Body of pancreas (tissue), 4 donors: Measurements from ENCODE around the gene ZNF329. TPM values are rescaled to one million over a fixed set of nuclear protein-coding genes. Genes with fewer than 3 reads are reported as not detected.

Experiments
- ATAC-seq: fragments of 150-250 bp; one replicate; pipeline ENCODE4 v1.9.1; 2016
- DNase-seq, 4 donors: peaks; one replicate each; pipeline ENCODE4 v3.0.0-alpha.2; 2019
- H3K27ac ChIP-seq, 4 donors: fragments of 200-600 bp; sonication (generic); 1 replicate in 3 of 4; 2 replicates in 1 of 4; pipeline versions ENCODE4 v1.5.1 to v1.6.1; 2016 to 2019; ENCODE audit warnings: mild to moderate bottlenecking in 1 of 4, mixed read lengths in 1 of 4, moderate library complexity in 1 of 4
- H3K27me3 ChIP-seq, 2 donors: fragments of 200-600 bp; sonication (generic); one replicate each; pipeline ENCODE4 v1.6.0; 2016; ENCODE audit warnings: mild to moderate bottlenecking in 1 of 2
- H3K36me3 ChIP-seq, 2 donors: fragments of 200-600 bp; sonication (generic); replicated peaks in 1 of 2; 2 replicates each; pipeline ENCODE4 v1.5.1; 2016; ENCODE audit warnings: low read depth in 2 of 2; ENCODE audit not compliant: insufficient read depth in 1 of 2
- H3K4me1 ChIP-seq: fragments of 200-600 bp; sonication (generic); one replicate; pipeline ENCODE4 v1.6.0; 2016
- H3K4me3 ChIP-seq, 2 donors: fragments of 200-600 bp; sonication (generic); 1 replicate in 1 of 2; 2 replicates in 1 of 2; pipeline ENCODE4 v1.5.1; 2016 to 2019
- H3K9me3 ChIP-seq, 3 donors: fragments of 200-600 bp; sonication (generic); 1 replicate in 2 of 3; 2 replicates in 1 of 3; pipeline ENCODE4 v1.5.1; 2016
- POLR2A ChIP-seq, 3 donors: fragments of 450-650 bp; IDR thresholded peaks; one replicate each; pipeline ENCODE4 v1.6.1; 2016; ENCODE audit warnings: antibody characterized with exemption in 3 of 3, mild to moderate bottlenecking in 2 of 3
- WGBS, 2 donors: methylation state at CpG; one replicate each; pipeline ENCODE4 v1.1.5; 2017; 5-methylcytosine and 5-hydroxymethylcytosine counted together
- intact Hi-C: fragments of 100-400 bp; cut with DNase I; formaldehyde crosslinking; loops from one replicate; pipeline ENCODE4 v1.15.1; 2023
- total RNA-seq, 2 donors: library from RNA; depleted of rRNA; stranded (reverse); fragments of >200 nt; gene quantifications; one replicate each; pipeline ENCODE4 v1.1.0, GENCODE V29; 2016
- TF ChIP-seq, protein P1 (sequence below), 7 experiments: fragments of 450-650 bp in 4 of 7; fragments of 200-600 bp in 3 of 7; sonication (generic) in 3 of 7; IDR thresholded peaks; one replicate each; pipeline ENCODE4 v1.5.1; 2016 to 2019; ENCODE audit warnings: antibody characterized with exemption in 7 of 7

ZNF329 gene
- total RNA-seq, result 1 to 10 TPM; 2.6 to 4.6 TPM

DNA sequence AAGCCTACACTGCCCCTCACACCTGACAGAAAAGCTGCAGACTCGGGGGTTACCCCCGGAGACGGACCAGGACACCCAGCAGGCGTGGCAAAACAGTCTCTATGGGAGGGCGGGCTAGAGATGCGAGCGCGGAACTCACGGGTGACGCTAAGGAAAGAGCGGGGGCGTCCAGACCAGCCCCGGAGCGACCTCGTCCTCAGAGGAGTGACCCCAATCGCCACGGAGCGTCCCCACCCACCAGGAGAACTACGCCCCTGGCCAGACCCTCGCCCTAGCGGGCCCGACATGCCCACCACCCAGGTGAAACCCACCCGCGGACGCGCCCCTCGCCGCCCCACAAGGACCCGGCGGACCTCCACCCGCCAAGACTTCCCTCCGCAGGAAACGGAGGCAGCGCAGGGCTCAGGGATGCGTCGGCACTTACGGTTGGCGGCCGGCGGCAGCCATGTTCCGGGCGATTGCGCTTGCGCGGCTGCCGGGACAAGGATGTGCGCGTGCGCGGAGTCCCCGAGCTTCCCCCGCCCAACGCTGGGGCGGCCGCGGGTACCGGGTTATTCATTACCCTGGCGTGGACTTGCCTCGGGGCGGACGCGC is at the start of gene ZNF329:
Gene ZNF329 (minus strand): TSS at position 462 of the 594 bp plus-strand sequence. CDS start 21,286 bp downstream, outside the sequence.
- DNase-seq, result peak; percentile 82 to 91 (median 88)
- H3K36me3 ChIP-seq, result no peaks in the 10 kb centered on the region
- intact Hi-C loops, result no loop called here
- TF ChIP-seq POLR2A (IDR thresholded peaks at IDR 0.05), result peak in 2 of 3 donors; percentile 58 to 69
- TF ChIP-seq, protein P1, sequence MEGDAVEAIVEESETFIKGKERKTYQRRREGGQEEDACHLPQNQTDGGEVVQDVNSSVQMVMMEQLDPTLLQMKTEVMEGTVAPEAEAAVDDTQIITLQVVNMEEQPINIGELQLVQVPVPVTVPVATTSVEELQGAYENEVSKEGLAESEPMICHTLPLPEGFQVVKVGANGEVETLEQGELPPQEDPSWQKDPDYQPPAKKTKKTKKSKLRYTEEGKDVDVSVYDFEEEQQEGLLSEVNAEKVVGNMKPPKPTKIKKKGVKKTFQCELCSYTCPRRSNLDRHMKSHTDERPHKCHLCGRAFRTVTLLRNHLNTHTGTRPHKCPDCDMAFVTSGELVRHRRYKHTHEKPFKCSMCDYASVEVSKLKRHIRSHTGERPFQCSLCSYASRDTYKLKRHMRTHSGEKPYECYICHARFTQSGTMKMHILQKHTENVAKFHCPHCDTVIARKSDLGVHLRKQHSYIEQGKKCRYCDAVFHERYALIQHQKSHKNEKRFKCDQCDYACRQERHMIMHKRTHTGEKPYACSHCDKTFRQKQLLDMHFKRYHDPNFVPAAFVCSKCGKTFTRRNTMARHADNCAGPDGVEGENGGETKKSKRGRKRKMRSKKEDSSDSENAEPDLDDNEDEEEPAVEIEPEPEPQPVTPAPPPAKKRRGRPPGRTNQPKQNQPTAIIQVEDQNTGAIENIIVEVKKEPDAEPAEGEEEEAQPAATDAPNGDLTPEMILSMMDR (IDR thresholded peaks at IDR 0.05), result peak in 3 of 7 experiments; percentile 4 to 27 (median 18)
- H3K4me3 ChIP-seq, result peak within 1 kb of the TSS; percentile 53 to 83
- H3K4me1 ChIP-seq, result peaks cover 34% of the 10 kb centered on the region
- H3K9me3 ChIP-seq, result peaks cover 0 to 15% (median 0%) of the 10 kb centered on the region in 3 donors
- H3K27me3 ChIP-seq, result no peaks in the 10 kb centered on the region
- peak within 1 kb of the TSS in 3 of 4 donors; percentile 68 to 79 (median 71) for H3K27ac ChIP-seq
- ATAC-seq, result peak; percentile 75
- 0 to 2% methylated on average over 13 to 61 of the region's 62 CpGs for WGBS, 2 donors

DNA sequence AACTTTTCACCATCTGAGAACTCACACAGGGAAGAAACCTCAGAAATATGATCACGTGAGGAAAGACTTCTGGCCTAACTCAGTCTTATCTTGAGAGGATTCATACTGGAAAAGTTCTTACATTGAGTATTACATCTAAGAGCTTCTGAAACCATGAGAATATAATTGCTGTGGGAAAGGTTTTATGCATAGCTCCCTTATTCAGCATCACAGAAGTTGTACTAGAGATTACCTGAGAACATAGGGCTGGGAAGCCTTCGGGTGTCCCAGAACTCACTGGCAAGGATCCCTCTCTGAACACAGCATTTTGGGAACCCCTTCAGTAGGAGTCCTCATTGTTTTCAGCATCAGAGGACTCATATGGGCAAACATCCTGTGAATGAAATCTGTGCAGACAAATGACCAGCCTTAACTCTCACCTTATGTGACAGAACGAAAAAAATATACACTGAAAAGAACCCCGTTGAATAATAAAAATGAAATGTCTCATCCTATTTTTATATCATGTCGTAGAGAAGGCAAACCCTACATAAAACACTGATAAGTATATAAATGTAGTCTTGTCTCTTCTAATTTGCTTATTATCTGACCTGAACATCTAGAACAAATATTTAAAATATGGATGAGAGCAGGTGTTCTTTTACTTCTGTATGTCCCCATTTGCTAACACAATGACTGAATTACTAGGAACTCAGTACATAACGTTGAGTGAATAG is 46.5 kb upstream of the ZNF329 start:
- no peak for DNase-seq
- Histone ChIP-seq H3K4me3 (no peak overlapping the region), H3K4me1 (no peaks in the 10 kb centered on the region), H3K27me3 (no peaks in the 10 kb centered on the region), H3K27ac (no peak overlapping the region), H3K36me3 (peaks cover 25 to 57% of the 10 kb centered on the region in 2 donors), H3K9me3 (peaks cover 0 to 95% (median 17%) of the 10 kb centered on the region in 3 donors)
- ATAC-seq, result no peak
- 64 to 94% methylated on average over 6 of the region's 6 CpGs for WGBS, 2 donors
- TF ChIP-seq POLR2A (IDR thresholded peaks at IDR 0.05), result no peak
- TF ChIP-seq, protein P1 (IDR thresholded peaks at IDR 0.05), result no peak
- intact Hi-C loops, result no loop called here

DNA sequence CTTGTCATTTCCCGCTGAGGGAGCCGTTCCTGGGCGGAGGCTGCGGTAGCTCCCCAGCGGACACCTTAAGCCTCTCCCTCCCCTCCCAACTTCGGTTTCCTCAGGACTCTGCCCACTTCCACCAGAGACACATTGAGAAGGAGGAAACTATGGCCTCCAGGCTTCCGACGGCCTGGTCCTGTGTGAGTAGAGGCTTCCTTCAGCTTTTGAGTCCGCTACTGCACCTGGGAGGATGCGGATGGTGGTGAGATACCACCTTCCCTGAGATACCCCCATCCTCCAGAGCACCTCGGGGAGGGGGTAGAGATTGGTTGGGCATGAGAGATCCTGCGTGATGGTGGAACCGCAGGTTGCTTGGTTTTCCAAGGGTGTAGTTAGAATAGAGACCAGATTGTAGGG is 33.2 kb upstream of the ZNF329 start:
- H3K36me3 ChIP-seq, result peaks cover 7 to 20% of the 10 kb centered on the region in 2 donors
- ATAC-seq (no peak), DNase-seq (no peak)
- TF ChIP-seq, protein P1 (IDR thresholded peaks at IDR 0.05), result no peak
- TF ChIP-seq POLR2A (IDR thresholded peaks at IDR 0.05), result no peak
- H3K4me1 ChIP-seq, result peaks cover 19% of the 10 kb centered on the region
- WGBS, 2 donors, result 14 to 18% methylated on average over 9 to 13 of the region's 13 CpGs
- peak overlapping the region; percentile 80 to 99 (median 95) for H3K27ac ChIP-seq
- H3K4me3 ChIP-seq, result peak overlapping the region; percentile 9 to 93
- intact Hi-C loops, result no loop called here
- H3K27me3 ChIP-seq, result no peaks in the 10 kb centered on the region
- H3K9me3 ChIP-seq, result peaks cover 0 to 68% (median 2%) of the 10 kb centered on the region in 3 donors

DNA sequence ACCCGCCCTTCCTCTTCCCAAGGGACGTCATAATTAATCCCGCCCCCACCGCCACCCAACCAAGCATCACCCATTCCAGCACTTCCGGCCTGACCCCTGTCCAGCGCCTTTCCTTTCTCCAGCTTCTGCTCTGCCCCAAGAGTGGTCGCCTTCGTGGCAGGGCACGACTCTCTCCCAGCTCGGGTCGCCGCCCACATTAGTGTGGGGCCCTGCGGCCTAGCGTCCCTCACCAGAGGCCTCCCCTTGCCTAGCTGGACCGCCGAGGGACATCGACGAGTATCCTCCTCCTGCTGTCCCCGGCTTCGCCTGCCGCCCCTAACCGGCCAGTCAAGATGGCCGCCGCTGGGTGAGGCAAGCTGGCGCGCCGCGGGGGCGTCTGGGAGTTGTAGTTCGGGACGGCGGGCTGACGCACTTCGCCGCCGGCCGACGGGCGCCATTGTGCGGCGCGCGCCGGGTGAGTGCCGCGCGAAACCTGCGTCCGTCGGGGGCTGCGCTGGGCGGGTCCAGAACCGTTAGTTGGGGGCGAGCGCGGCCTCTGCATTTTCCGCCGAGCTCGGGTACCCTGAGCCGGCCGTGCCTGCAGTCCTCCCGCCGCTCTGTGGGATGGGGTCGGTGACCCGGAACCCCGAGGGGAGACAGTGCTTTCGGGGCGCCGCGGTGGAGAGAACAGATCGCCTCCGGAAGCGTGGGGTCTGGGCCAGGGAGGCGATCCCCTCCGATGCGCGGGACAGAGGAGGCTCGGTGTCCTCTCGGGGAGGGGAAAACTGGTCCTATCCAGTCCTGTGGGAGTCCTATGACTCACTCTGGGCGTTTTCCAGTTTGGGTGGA is 32.6 kb upstream of the ZNF329 start, which contains the start of gene ZNF274:
Gene ZNF274 (plus strand): TSS at position 73 of the 828 bp plus-strand sequence. CDS start 905 bp downstream, outside the sequence.
- H3K4me3 ChIP-seq, result peak within 1 kb of the TSS; percentile 49 to 93
- intact Hi-C loops, result no loop called here
- no peaks in the 10 kb centered on the region for H3K27me3 ChIP-seq
- peak within 1 kb of the TSS; percentile 80 to 99 (median 95) for H3K27ac ChIP-seq
- peaks cover 0 to 69% (median 2%) of the 10 kb centered on the region in 3 donors for H3K9me3 ChIP-seq
- peak; percentile 95 for ATAC-seq
- WGBS, 2 donors, result 1 to 2% methylated on average over 11 to 77 of the region's 80 CpGs
- DNase-seq, result peak; percentile 93 to 94 (median 93)
- peaks cover 19% of the 10 kb centered on the region for H3K4me1 ChIP-seq
- TF ChIP-seq POLR2A (IDR thresholded peaks at IDR 0.05), result peak; percentile 82 to 85 (median 84)
- TF ChIP-seq, protein P1 (IDR thresholded peaks at IDR 0.05), result no peak
- peaks cover 9 to 18% of the 10 kb centered on the region in 2 donors for H3K36me3 ChIP-seq
